Fibroblast of peridontal ligament (primary cell): ENCODE measurements around the gene USP3.

Source experiments
- DNase-seq: peaks from one replicate; pipeline ENCODE4 v3.0.0-alpha.2; 2010; ENCODE audit errors: extremely low read depth

The USP3 gene

GRCh38 chr15:63588826-63589225 is 84.4 kb downstream of the USP3 start:
- no peak for DNase-seq

GRCh38 chr15:63593705-63594671 is 89.6 kb downstream of the USP3 start:
- DNase-seq: no peak

GRCh38 chr15:63595065-63595464 is 90.7 kb downstream of the USP3 start:
- DNase-seq: no peak

GRCh38 chr15:63595688-63596087 is 91.3 kb downstream of the USP3 start:
- no peak for DNase-seq

GRCh38 chr15:63596676-63597037 is 92.3 kb downstream of the USP3 start:
- DNase-seq: peak; percentile 85

GRCh38 chr15:63597038-63597790 is 92.8 kb downstream of the USP3 start, which contains the start of gene FBXL22:
TSS of gene FBXL22 (plus strand) at chr15:63597387. CDS start at chr15:63597393, 6 bp downstream.
- peak; percentile 84 for DNase-seq

GRCh38 chr15:63597821-63598220 is 93.4 kb downstream of the USP3 start:
- no peak for DNase-seq

GRCh38 chr15:63598473-63599400 is 94.3 kb downstream of the USP3 start:
- no peak for DNase-seq

GRCh38 chr15:63599401-63600000 is 95.1 kb downstream of the USP3 start:
- no peak for DNase-seq

- no peak for DNase-seq
Observed at GRCh38 chr15:63600001-63600615, 95.7 kb downstream of the USP3 start.

GRCh38 chr15:63600616-63601025 is 96.2 kb downstream of the USP3 start:
- DNase-seq: peak; percentile 87

GRCh38 chr15:63601026-63601703 is 96.8 kb downstream of the USP3 start:
- DNase-seq: peak; percentile 43

- DNase-seq: peak; percentile 41
Observed at GRCh38 chr15:63601704-63602185, 97.4 kb downstream of the USP3 start.

GRCh38 chr15:63602595-63602994 is 98.2 kb downstream of the USP3 start:
- no peak for DNase-seq

GRCh38 chr15:63603516-63603915 is 99.1 kb downstream of the USP3 start:
- DNase-seq: no peak

- DNase-seq: no peak
Observed at GRCh38 chr15:63604281-63604680, 99.9 kb downstream of the USP3 start.

- DNase-seq: no peak
Observed at GRCh38 chr15:63605036-63605435, 100.6 kb downstream of the USP3 start.

GRCh38 chr15:63605816-63606215 is 101.4 kb downstream of the USP3 start:
- no peak for DNase-seq

- DNase-seq: no peak
Observed at GRCh38 chr15:63606308-63606707, 101.9 kb downstream of the USP3 start.

- DNase-seq: no peak
Observed at GRCh38 chr15:63608989-63609388, 104.6 kb downstream of the USP3 start.
